NCI-H82 treated with DMSO at 0.1 percent for 48 hours (cell line): ENCODE measurements around the gene CBFA2T2.

Experiments
- DNase-seq: peaks from one replicate; lab custom pipeline; 2025; ENCODE audit not compliant: unreplicated experiment; lab: John Stamatoyannopoulos, UW

The CBFA2T2 gene

GRCh38 chr20:33649201-33649681, 159.3 kb downstream of the CBFA2T2 start:
- peak; percentile 71 for DNase-seq

- DNase-seq: no peak
Measured at GRCh38 chr20:33650111-33650752, 160.3 kb downstream of the CBFA2T2 start.

- DNase-seq: no peak
Measured at GRCh38 chr20:33650753-33651561, 161.1 kb downstream of the CBFA2T2 start.

- no peak for DNase-seq
Measured at GRCh38 chr20:33651562-33652048, 161.7 kb downstream of the CBFA2T2 start.

GRCh38 chr20:33653218-33653899, 163.5 kb downstream of the CBFA2T2 start:
- DNase-seq: peak; percentile 85

- no peak for DNase-seq
Measured at GRCh38 chr20:33653900-33654596, 164.2 kb downstream of the CBFA2T2 start.

- DNase-seq: no peak
Measured at GRCh38 chr20:33654680-33655161, 164.8 kb downstream of the CBFA2T2 start.

- no peak for DNase-seq
Measured at GRCh38 chr20:33655164-33655563, 165.3 kb downstream of the CBFA2T2 start.

- DNase-seq: no peak
Measured at GRCh38 chr20:33656010-33656782, 166.3 kb downstream of the CBFA2T2 start.

- no peak for DNase-seq
Measured at GRCh38 chr20:33656783-33657703, 167.1 kb downstream of the CBFA2T2 start.

GRCh38 chr20:33657704-33658095, 167.8 kb downstream of the CBFA2T2 start:
- DNase-seq: no peak

- no peak for DNase-seq
Measured at GRCh38 chr20:33658510-33658909, 168.6 kb downstream of the CBFA2T2 start.

GRCh38 chr20:33658929-33659328, 169.0 kb downstream of the CBFA2T2 start:
- DNase-seq: no peak

- DNase-seq: no peak
Measured at GRCh38 chr20:33659341-33660034, 169.6 kb downstream of the CBFA2T2 start.

GRCh38 chr20:33660035-33660684, 170.3 kb downstream of the CBFA2T2 start:
- DNase-seq: no peak

GRCh38 chr20:33660685-33661058, 170.8 kb downstream of the CBFA2T2 start:
- DNase-seq: no peak

- no peak for DNase-seq
Measured at GRCh38 chr20:33662172-33662571, 172.3 kb downstream of the CBFA2T2 start, which contains the start of gene C20orf144. Gene C20orf144, plus strand, starts transcription at chr20:33662327. Its CDS starts 19 bp downstream, at chr20:33662346.
